Left ventricle myocardium inferior (tissue), 1 donor: ENCODE data around the gene FOXO3. TPM values are rescaled to one million over a fixed set of nuclear protein-coding genes. Genes with fewer than 3 reads are reported as not detected.

Experiments
- DNase-seq: peaks from one replicate; pipeline ENCODE4 v3.0.0-alpha.2; 2020
- H3K27ac ChIP-seq: fragments of 200-600 bp; replicated peaks from 2 replicates; pipeline ENCODE4 v1.8.0; 2021
- H3K27me3 ChIP-seq: fragments of 200-600 bp; 2 replicates; pipeline ENCODE4 v1.8.0; 2021; ENCODE audit warnings: low read depth
- H3K36me3 ChIP-seq: fragments of 200-600 bp; 2 replicates; pipeline ENCODE4 v1.8.0; 2021
- H3K4me1 ChIP-seq: fragments of 200-600 bp; 2 replicates; pipeline ENCODE4 v1.8.0; 2021
- H3K4me3 ChIP-seq: fragments of 200-600 bp; 2 replicates; pipeline ENCODE4 v1.8.0; 2021; ENCODE audit warnings: mild to moderate bottlenecking, moderate library complexity
- H3K9me3 ChIP-seq: fragments of 200-600 bp; replicated peaks from 2 replicates; pipeline ENCODE4 v1.8.0; 2021
- CTCF ChIP-seq: fragments of 200-600 bp; IDR thresholded peaks from 2 replicates; pipeline ENCODE4 v1.8.0; 2021; ENCODE audit warnings: antibody characterized with exemption, mild to moderate bottlenecking, borderline replicate concordance
- intact Hi-C: fragments of 100-400 bp; cut with micrococcal nuclease; formaldehyde crosslinking; loops from one replicate; pipeline ENCODE4 v1.11.0; 2022
- total RNA-seq: library from RNA; stranded (reverse); fragmentation: NEBNext Ultra II Directional; extraction: Animal tissue kit (Norgen Biotek cat#: 25700); gene quantifications from one replicate; pipeline ENCODE4 v1.2.1, GENCODE V29; 2021
- donor health status: DM: no; HTN: yes; CAD: no; lungs with severe emphysema.

The FOXO3 gene
- total RNA-seq, 1 donor from 2014 or later: 34.8 TPM

- no peak overlapping the region for H3K4me3 ChIP-seq
- no peak for DNase-seq
- TF ChIP-seq CTCF: no peak
- intact Hi-C loops: no loop called here
- H3K9me3 ChIP-seq: no peaks in the 10 kb centered on the region
- peak overlapping the region; percentile 77 for H3K27ac ChIP-seq
- H3K36me3 ChIP-seq: no peaks in the 10 kb centered on the region
- no peaks in the 10 kb centered on the region for H3K27me3 ChIP-seq
- H3K4me1 ChIP-seq: peaks cover 98% of the 10 kb centered on the region
Measured at GRCh38 chr6:108582618-108583017, 21.9 kb downstream of the FOXO3 start.

- peak overlapping the region; percentile 77 for H3K27ac ChIP-seq
- intact Hi-C loops: no loop called here
- H3K27me3 ChIP-seq: no peaks in the 10 kb centered on the region
- H3K9me3 ChIP-seq: no peaks in the 10 kb centered on the region
- no peak overlapping the region for H3K4me3 ChIP-seq
- no peak for DNase-seq
- no peaks in the 10 kb centered on the region for H3K36me3 ChIP-seq
- no peak for TF ChIP-seq CTCF
- H3K4me1 ChIP-seq: peaks cover 98% of the 10 kb centered on the region
Measured at GRCh38 chr6:108584323-108584722, 23.6 kb downstream of the FOXO3 start.

- peak overlapping the region; percentile 92 for H3K27ac ChIP-seq
- no peaks in the 10 kb centered on the region for H3K9me3 ChIP-seq
- DNase-seq: no peak
- intact Hi-C loops: no loop called here
- H3K4me1 ChIP-seq: peaks cover 98% of the 10 kb centered on the region
- no peaks in the 10 kb centered on the region for H3K27me3 ChIP-seq
- no peak for TF ChIP-seq CTCF
- H3K4me3 ChIP-seq: no peak overlapping the region
- H3K36me3 ChIP-seq: no peaks in the 10 kb centered on the region
Measured at GRCh38 chr6:108585359-108585758, 24.6 kb downstream of the FOXO3 start.

GRCh38 chr6:108585921-108586536, 25.3 kb downstream of the FOXO3 start:
- H3K4me1 ChIP-seq: peaks cover 98% of the 10 kb centered on the region

GRCh38 chr6:108587258-108588059, 26.7 kb downstream of the FOXO3 start:
- no peaks in the 10 kb centered on the region for H3K27me3 ChIP-seq
- peaks cover 98% of the 10 kb centered on the region for H3K4me1 ChIP-seq
- no peak for DNase-seq
- TF ChIP-seq CTCF: no peak
- no peaks in the 10 kb centered on the region for H3K9me3 ChIP-seq
- peak overlapping the region; percentile 21 for H3K4me3 ChIP-seq
- H3K36me3 ChIP-seq: no peaks in the 10 kb centered on the region
- intact Hi-C loops: no loop called here
- peak overlapping the region; percentile 92 for H3K27ac ChIP-seq

More at GRCh38 chr6:108585921-108586536, 25.3 kb downstream of the FOXO3 start:
- intact Hi-C loops: no loop called here
- peak overlapping the region; percentile 92 for H3K27ac ChIP-seq
- no peak for TF ChIP-seq CTCF
- no peaks in the 10 kb centered on the region for H3K9me3 ChIP-seq
- no peaks in the 10 kb centered on the region for H3K36me3 ChIP-seq
- no peaks in the 10 kb centered on the region for H3K27me3 ChIP-seq
- DNase-seq: no peak
- no peak overlapping the region for H3K4me3 ChIP-seq
